Glomerular visceral epithelial cell (primary cell): Measurements from ENCODE around the gene RFX8.
A peak's percentile ranks its signal among the peaks of the same experiment; 100 is the strongest.

Experiments used
- DNase-seq: peaks from one replicate; pipeline ENCODE4 v3.0.0-alpha.2; 2016; ENCODE audit errors: extremely low spot score

The RFX8 gene

GRCh38 chr2:101349893-101350662 lies 124.8 kb downstream of the RFX8 start:
- peak; percentile 40 for DNase-seq

- DNase-seq: no peak
These were observed 126.0 kb downstream of the RFX8 start for GRCh38 chr2:101348883-101349282.
